ENCODE data around the gene ZNF532. TPM values are rescaled to one million over a fixed set of nuclear protein-coding genes. Genes with fewer than 3 reads are reported as not detected.

Gene ZNF532, protein sequence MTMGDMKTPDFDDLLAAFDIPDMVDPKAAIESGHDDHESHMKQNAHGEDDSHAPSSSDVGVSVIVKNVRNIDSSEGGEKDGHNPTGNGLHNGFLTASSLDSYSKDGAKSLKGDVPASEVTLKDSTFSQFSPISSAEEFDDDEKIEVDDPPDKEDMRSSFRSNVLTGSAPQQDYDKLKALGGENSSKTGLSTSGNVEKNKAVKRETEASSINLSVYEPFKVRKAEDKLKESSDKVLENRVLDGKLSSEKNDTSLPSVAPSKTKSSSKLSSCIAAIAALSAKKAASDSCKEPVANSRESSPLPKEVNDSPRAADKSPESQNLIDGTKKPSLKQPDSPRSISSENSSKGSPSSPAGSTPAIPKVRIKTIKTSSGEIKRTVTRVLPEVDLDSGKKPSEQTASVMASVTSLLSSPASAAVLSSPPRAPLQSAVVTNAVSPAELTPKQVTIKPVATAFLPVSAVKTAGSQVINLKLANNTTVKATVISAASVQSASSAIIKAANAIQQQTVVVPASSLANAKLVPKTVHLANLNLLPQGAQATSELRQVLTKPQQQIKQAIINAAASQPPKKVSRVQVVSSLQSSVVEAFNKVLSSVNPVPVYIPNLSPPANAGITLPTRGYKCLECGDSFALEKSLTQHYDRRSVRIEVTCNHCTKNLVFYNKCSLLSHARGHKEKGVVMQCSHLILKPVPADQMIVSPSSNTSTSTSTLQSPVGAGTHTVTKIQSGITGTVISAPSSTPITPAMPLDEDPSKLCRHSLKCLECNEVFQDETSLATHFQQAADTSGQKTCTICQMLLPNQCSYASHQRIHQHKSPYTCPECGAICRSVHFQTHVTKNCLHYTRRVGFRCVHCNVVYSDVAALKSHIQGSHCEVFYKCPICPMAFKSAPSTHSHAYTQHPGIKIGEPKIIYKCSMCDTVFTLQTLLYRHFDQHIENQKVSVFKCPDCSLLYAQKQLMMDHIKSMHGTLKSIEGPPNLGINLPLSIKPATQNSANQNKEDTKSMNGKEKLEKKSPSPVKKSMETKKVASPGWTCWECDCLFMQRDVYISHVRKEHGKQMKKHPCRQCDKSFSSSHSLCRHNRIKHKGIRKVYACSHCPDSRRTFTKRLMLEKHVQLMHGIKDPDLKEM (N-terminal part only)
- total RNA-seq: 57.8 and 66.3 TPM in 2 replicates

DNA sequence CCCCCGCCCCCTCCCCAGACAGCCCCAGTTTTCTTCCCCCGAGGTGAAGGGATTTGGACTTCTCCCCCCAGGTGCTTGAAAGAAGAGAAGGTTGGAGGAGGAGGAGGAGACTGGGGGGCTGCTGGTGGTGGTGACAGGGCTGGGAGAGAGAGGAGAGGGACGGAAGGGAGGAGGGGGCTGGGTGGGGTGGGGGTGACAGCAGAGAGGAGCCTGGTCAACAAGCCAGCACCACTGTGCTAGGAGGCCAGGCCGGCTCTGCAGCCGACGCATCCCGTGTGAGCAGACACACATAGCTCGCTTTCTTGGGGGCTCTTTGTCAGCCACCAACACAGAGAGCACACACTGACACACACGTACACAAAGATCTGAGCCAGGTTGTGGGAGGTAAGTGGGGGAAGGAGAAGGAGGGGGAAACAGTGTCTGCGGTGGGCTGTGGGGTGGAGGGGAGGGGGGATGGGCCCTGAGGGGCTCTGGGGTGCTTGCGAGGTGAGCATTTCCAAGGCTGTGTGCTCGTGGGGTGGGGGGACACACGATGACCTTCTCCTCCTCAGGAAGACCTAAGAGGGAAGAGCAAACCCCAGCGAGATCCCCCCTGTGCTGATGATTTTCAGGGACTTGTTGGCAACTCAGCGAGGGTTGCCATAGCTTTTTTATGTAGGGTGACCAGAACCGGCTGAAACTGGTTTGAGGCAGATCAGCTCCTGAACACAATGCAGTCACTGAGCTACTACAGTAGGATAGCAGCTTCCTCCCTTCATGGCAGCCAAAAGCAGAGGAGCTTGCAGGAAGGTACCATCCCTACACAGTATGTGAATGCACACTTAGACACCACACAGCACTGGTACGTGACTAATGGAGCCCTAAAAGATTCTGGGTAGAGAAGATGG, at the start of gene ZNF532:
TSS of gene ZNF532 (plus strand) at position 732 of the 887 bp plus-strand sequence. CDS start 53,411 bp downstream, outside the sequence.

Other genes with a start within 250 kb of the ZNF532 start
- gene ALPK2, start 235.8 kb upstream of the ZNF532 start, total RNA-seq: 1.7 and 17.9 TPM in 2 replicates
- gene MALT1, start 193.4 kb upstream of the ZNF532 start, total RNA-seq: 11.7 and 19.7 TPM in 2 replicates

Measured in smooth muscle cell of the pulmonary artery (primary cell).